Measurements from ENCODE around the gene PLXDC1. TPM values are rescaled to one million over a fixed set of nuclear protein-coding genes. Genes with fewer than 3 reads are reported as not detected.

Gene PLXDC1
- polyA plus RNA-seq, 2 donors: 4.7 to 6.0 TPM

GRCh38 chr17:39107973-39108372, 43.5 kb downstream of the PLXDC1 start:
- no peak overlapping the region for H3K27ac ChIP-seq (ENCODE audit: low read depth in 2 of 2, low read length in 1 of 2)
- no peak overlapping the region for H3K4me3 ChIP-seq (ENCODE audit: low read depth in 1 of 2, low read length in 2 of 2)
- 87 to 91% methylated on average over 8 of the region's 8 CpGs for WGBS, 2 donors
- no peaks in the 10 kb centered on the region for H3K4me1 ChIP-seq (ENCODE audit: control insufficient read depth in 2 of 2, insufficient read depth in 2 of 2, low read length in 1 of 2)
- no peaks in the 10 kb centered on the region for H3K27me3 ChIP-seq (ENCODE audit: control insufficient read depth in 1 of 2, insufficient read depth in 2 of 2, low read length in 2 of 2)
- H3K9me3 ChIP-seq (ENCODE audit: control insufficient read depth in 2 of 2, insufficient read depth in 1 of 2, low read depth in 1 of 2, low read length in 1 of 2): no peaks in the 10 kb centered on the region
- no peaks in the 10 kb centered on the region for H3K36me3 ChIP-seq (ENCODE audit: control insufficient read depth in 2 of 2, insufficient read depth in 2 of 2, low read length in 1 of 2)

GRCh38 chr17:39107155-39107554, 44.3 kb downstream of the PLXDC1 start:
- no peaks in the 10 kb centered on the region for H3K4me1 ChIP-seq (ENCODE audit: control insufficient read depth in 2 of 2, insufficient read depth in 2 of 2, low read length in 1 of 2)
- no peak overlapping the region for H3K27ac ChIP-seq (ENCODE audit: low read depth in 2 of 2, low read length in 1 of 2)
- H3K4me3 ChIP-seq (ENCODE audit: low read depth in 1 of 2, low read length in 2 of 2): no peak overlapping the region
- H3K9me3 ChIP-seq (ENCODE audit: control insufficient read depth in 2 of 2, insufficient read depth in 1 of 2, low read depth in 1 of 2, low read length in 1 of 2): no peaks in the 10 kb centered on the region
- 90 to 93% methylated on average over 7 of the region's 7 CpGs for WGBS, 2 donors
- H3K27me3 ChIP-seq (ENCODE audit: control insufficient read depth in 1 of 2, insufficient read depth in 2 of 2, low read length in 2 of 2): no peaks in the 10 kb centered on the region
- no peaks in the 10 kb centered on the region for H3K36me3 ChIP-seq (ENCODE audit: control insufficient read depth in 2 of 2, insufficient read depth in 2 of 2, low read length in 1 of 2)

- Histone ChIP-seq H3K9me3 (ENCODE audit: control insufficient read depth in 2 of 2, insufficient read depth in 1 of 2, low read depth in 1 of 2, low read length in 1 of 2) (no peaks in the 10 kb centered on the region), H3K27ac (ENCODE audit: low read depth in 2 of 2, low read length in 1 of 2) (no peak overlapping the region), H3K36me3 (ENCODE audit: control insufficient read depth in 2 of 2, insufficient read depth in 2 of 2, low read length in 1 of 2) (no peaks in the 10 kb centered on the region), H3K4me1 (ENCODE audit: control insufficient read depth in 2 of 2, insufficient read depth in 2 of 2, low read length in 1 of 2) (no peaks in the 10 kb centered on the region), H3K27me3 (ENCODE audit: control insufficient read depth in 1 of 2, insufficient read depth in 2 of 2, low read length in 2 of 2) (no peaks in the 10 kb centered on the region), H3K4me3 (ENCODE audit: low read depth in 1 of 2, low read length in 2 of 2) (no peak overlapping the region)
- WGBS, 2 donors: 86 to 88% methylated on average over 9 of the region's 9 CpGs
Observed at GRCh38 chr17:39105705-39106104, 45.7 kb downstream of the PLXDC1 start.

- Histone ChIP-seq H3K4me1 (ENCODE audit: control insufficient read depth in 2 of 2, insufficient read depth in 2 of 2, low read length in 1 of 2) (no peaks in the 10 kb centered on the region), H3K27me3 (ENCODE audit: control insufficient read depth in 1 of 2, insufficient read depth in 2 of 2, low read length in 2 of 2) (no peaks in the 10 kb centered on the region), H3K27ac (ENCODE audit: low read depth in 2 of 2, low read length in 1 of 2) (no peak overlapping the region), H3K36me3 (ENCODE audit: control insufficient read depth in 2 of 2, insufficient read depth in 2 of 2, low read length in 1 of 2) (no peaks in the 10 kb centered on the region), H3K9me3 (ENCODE audit: control insufficient read depth in 2 of 2, insufficient read depth in 1 of 2, low read depth in 1 of 2, low read length in 1 of 2) (no peaks in the 10 kb centered on the region), H3K4me3 (ENCODE audit: low read depth in 1 of 2, low read length in 2 of 2) (no peak overlapping the region)
- WGBS, 2 donors: 86 to 89% methylated on average over 8 of the region's 8 CpGs
Observed at GRCh38 chr17:39104657-39105056, 46.8 kb downstream of the PLXDC1 start.

- Histone ChIP-seq H3K4me3 (ENCODE audit: low read depth in 1 of 2, low read length in 2 of 2) (no peak overlapping the region), H3K4me1 (ENCODE audit: control insufficient read depth in 2 of 2, insufficient read depth in 2 of 2, low read length in 1 of 2) (no peaks in the 10 kb centered on the region), H3K36me3 (ENCODE audit: control insufficient read depth in 2 of 2, insufficient read depth in 2 of 2, low read length in 1 of 2) (no peaks in the 10 kb centered on the region), H3K9me3 (ENCODE audit: control insufficient read depth in 2 of 2, insufficient read depth in 1 of 2, low read depth in 1 of 2, low read length in 1 of 2) (no peaks in the 10 kb centered on the region), H3K27me3 (ENCODE audit: control insufficient read depth in 1 of 2, insufficient read depth in 2 of 2, low read length in 2 of 2) (no peaks in the 10 kb centered on the region), H3K27ac (ENCODE audit: low read depth in 2 of 2, low read length in 1 of 2) (no peak overlapping the region)
- 67 to 80% methylated on average over 5 of the region's 5 CpGs for WGBS, 2 donors
Observed at GRCh38 chr17:39104046-39104445, 47.4 kb downstream of the PLXDC1 start.

- WGBS, 2 donors: 90 to 94% methylated on average over 12 of the region's 12 CpGs
- no peak overlapping the region for H3K4me3 ChIP-seq (ENCODE audit: low read depth in 1 of 2, low read length in 2 of 2)
- no peaks in the 10 kb centered on the region for H3K27me3 ChIP-seq (ENCODE audit: control insufficient read depth in 1 of 2, insufficient read depth in 2 of 2, low read length in 2 of 2)
- H3K27ac ChIP-seq (ENCODE audit: low read depth in 2 of 2, low read length in 1 of 2): no peak overlapping the region
- no peaks in the 10 kb centered on the region for H3K9me3 ChIP-seq (ENCODE audit: control insufficient read depth in 2 of 2, insufficient read depth in 1 of 2, low read depth in 1 of 2, low read length in 1 of 2)
- no peaks in the 10 kb centered on the region for H3K4me1 ChIP-seq (ENCODE audit: control insufficient read depth in 2 of 2, insufficient read depth in 2 of 2, low read length in 1 of 2)
- no peaks in the 10 kb centered on the region for H3K36me3 ChIP-seq (ENCODE audit: control insufficient read depth in 2 of 2, insufficient read depth in 2 of 2, low read length in 1 of 2)
Observed at GRCh38 chr17:39101091-39101490, 50.3 kb downstream of the PLXDC1 start.

- Histone ChIP-seq H3K27ac (ENCODE audit: low read depth in 2 of 2, low read length in 1 of 2) (no peak overlapping the region), H3K4me3 (ENCODE audit: low read depth in 1 of 2, low read length in 2 of 2) (no peak overlapping the region), H3K4me1 (ENCODE audit: control insufficient read depth in 2 of 2, insufficient read depth in 2 of 2, low read length in 1 of 2) (no peaks in the 10 kb centered on the region), H3K9me3 (ENCODE audit: control insufficient read depth in 2 of 2, insufficient read depth in 1 of 2, low read depth in 1 of 2, low read length in 1 of 2) (no peaks in the 10 kb centered on the region), H3K27me3 (ENCODE audit: control insufficient read depth in 1 of 2, insufficient read depth in 2 of 2, low read length in 2 of 2) (no peaks in the 10 kb centered on the region), H3K36me3 (ENCODE audit: control insufficient read depth in 2 of 2, insufficient read depth in 2 of 2, low read length in 1 of 2) (no peaks in the 10 kb centered on the region)
- 96% methylated on average over 9 of the region's 9 CpGs for WGBS, 2 donors
Observed at GRCh38 chr17:39100530-39100929, 50.9 kb downstream of the PLXDC1 start.

GRCh38 chr17:39099663-39100286, 51.7 kb downstream of the PLXDC1 start:
- Histone ChIP-seq H3K4me1 (ENCODE audit: control insufficient read depth in 2 of 2, insufficient read depth in 2 of 2, low read length in 1 of 2) (no peaks in the 10 kb centered on the region), H3K27ac (ENCODE audit: low read depth in 2 of 2, low read length in 1 of 2) (peak overlapping the region; percentile 30 to 50), H3K27me3 (ENCODE audit: control insufficient read depth in 1 of 2, insufficient read depth in 2 of 2, low read length in 2 of 2) (no peaks in the 10 kb centered on the region), H3K36me3 (ENCODE audit: control insufficient read depth in 2 of 2, insufficient read depth in 2 of 2, low read length in 1 of 2) (no peaks in the 10 kb centered on the region), H3K4me3 (ENCODE audit: low read depth in 1 of 2, low read length in 2 of 2) (no peak overlapping the region), H3K9me3 (ENCODE audit: control insufficient read depth in 2 of 2, insufficient read depth in 1 of 2, low read depth in 1 of 2, low read length in 1 of 2) (no peaks in the 10 kb centered on the region)
- WGBS, 2 donors: 51 to 64% methylated on average over 9 of the region's 9 CpGs

- no peaks in the 10 kb centered on the region for H3K36me3 ChIP-seq (ENCODE audit: control insufficient read depth in 2 of 2, insufficient read depth in 2 of 2, low read length in 1 of 2)
- H3K9me3 ChIP-seq (ENCODE audit: control insufficient read depth in 2 of 2, insufficient read depth in 1 of 2, low read depth in 1 of 2, low read length in 1 of 2): no peaks in the 10 kb centered on the region
- no peaks in the 10 kb centered on the region for H3K4me1 ChIP-seq (ENCODE audit: control insufficient read depth in 2 of 2, insufficient read depth in 2 of 2, low read length in 1 of 2)
- 71 to 74% methylated on average over 13 of the region's 13 CpGs for WGBS, 2 donors
- no peaks in the 10 kb centered on the region for H3K27me3 ChIP-seq (ENCODE audit: control insufficient read depth in 1 of 2, insufficient read depth in 2 of 2, low read length in 2 of 2)
- no peak overlapping the region for H3K4me3 ChIP-seq (ENCODE audit: low read depth in 1 of 2, low read length in 2 of 2)
- no peak overlapping the region for H3K27ac ChIP-seq (ENCODE audit: low read depth in 2 of 2, low read length in 1 of 2)
Observed at GRCh38 chr17:39098588-39098987, 52.8 kb downstream of the PLXDC1 start.

- Histone ChIP-seq H3K9me3 (ENCODE audit: control insufficient read depth in 2 of 2, insufficient read depth in 1 of 2, low read depth in 1 of 2, low read length in 1 of 2) (no peaks in the 10 kb centered on the region), H3K4me3 (ENCODE audit: low read depth in 1 of 2, low read length in 2 of 2) (no peak overlapping the region), H3K4me1 (ENCODE audit: control insufficient read depth in 2 of 2, insufficient read depth in 2 of 2, low read length in 1 of 2) (no peaks in the 10 kb centered on the region), H3K36me3 (ENCODE audit: control insufficient read depth in 2 of 2, insufficient read depth in 2 of 2, low read length in 1 of 2) (no peaks in the 10 kb centered on the region), H3K27me3 (ENCODE audit: control insufficient read depth in 1 of 2, insufficient read depth in 2 of 2, low read length in 2 of 2) (no peaks in the 10 kb centered on the region), H3K27ac (ENCODE audit: low read depth in 2 of 2, low read length in 1 of 2) (peak overlapping the region in 1 of 2 donors; percentile 39)
- 79 to 90% methylated on average over 7 of the region's 7 CpGs for WGBS, 2 donors
Observed at GRCh38 chr17:39097537-39097936, 53.9 kb downstream of the PLXDC1 start.
